Suprapubic skin (tissue), 3 donors: ENCODE measurements around the gene P4HB.

Experiments used
- EP300 ChIP-seq: sonication (generic); formaldehyde crosslinking; IDR thresholded peaks from one replicate; pipeline ENCODE4 v1.6.1; 2017; ENCODE audit warnings: antibody characterized with exemption
- TF ChIP-seq, protein P1 (sequence below), 2 donors: fragments of 200-600 bp in 1 of 2; fragments of 450-650 bp in 1 of 2; sonication (generic) in 1 of 2; IDR thresholded peaks; one replicate each; pipeline ENCODE4 v1.5.1; 2016 to 2019; ENCODE audit warnings: antibody characterized with exemption in 2 of 2, mild to moderate bottlenecking in 1 of 2, moderate library complexity in 1 of 2

DNA sequence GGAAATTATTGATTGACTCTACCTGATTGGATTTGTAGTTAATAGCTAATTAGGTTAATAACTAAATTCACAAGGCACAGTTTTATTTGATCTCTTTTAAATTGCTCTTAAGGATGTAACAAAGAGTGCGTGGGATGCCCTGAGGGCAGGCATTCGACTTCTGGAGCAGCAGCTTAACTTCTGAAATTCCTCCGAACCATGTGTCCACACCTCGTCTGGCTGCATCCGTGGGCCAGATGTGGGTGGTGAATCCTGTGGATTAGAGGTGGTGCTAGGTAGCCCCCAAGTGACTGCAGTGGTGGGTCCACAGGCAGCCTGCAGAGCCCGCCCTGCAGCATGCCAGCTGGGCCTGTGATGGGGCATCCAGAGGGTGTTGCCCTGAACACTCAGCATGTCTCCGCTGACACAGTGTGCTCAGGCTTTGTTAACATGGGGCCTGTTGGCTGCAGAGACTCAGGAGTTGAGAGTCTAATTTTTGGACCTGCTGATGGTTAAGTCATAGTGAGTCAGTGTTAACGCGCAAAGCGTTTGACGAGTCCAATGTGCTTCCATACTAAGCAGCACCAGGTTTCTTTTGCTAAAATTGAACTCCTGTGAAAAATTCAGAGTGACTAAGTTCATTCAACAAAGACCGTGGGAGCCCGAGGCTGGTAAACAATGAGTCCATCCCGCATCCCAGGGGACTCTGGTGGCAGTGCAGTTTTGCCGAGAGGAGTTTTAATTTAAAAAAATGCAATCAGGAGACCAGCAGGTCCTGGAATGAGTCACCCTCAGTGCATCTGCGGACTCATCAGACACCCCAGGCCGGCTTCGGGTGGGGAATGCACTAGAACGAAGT, 37.9 kb upstream of the P4HB start:
- TF ChIP-seq, protein P1, sequence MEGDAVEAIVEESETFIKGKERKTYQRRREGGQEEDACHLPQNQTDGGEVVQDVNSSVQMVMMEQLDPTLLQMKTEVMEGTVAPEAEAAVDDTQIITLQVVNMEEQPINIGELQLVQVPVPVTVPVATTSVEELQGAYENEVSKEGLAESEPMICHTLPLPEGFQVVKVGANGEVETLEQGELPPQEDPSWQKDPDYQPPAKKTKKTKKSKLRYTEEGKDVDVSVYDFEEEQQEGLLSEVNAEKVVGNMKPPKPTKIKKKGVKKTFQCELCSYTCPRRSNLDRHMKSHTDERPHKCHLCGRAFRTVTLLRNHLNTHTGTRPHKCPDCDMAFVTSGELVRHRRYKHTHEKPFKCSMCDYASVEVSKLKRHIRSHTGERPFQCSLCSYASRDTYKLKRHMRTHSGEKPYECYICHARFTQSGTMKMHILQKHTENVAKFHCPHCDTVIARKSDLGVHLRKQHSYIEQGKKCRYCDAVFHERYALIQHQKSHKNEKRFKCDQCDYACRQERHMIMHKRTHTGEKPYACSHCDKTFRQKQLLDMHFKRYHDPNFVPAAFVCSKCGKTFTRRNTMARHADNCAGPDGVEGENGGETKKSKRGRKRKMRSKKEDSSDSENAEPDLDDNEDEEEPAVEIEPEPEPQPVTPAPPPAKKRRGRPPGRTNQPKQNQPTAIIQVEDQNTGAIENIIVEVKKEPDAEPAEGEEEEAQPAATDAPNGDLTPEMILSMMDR (IDR thresholded peaks at IDR 0.05), result no peak
- no peak for TF ChIP-seq EP300
